OCI-LY7 (cell line): ENCODE results near the gene ZMPSTE24. TPM values are rescaled to one million over a fixed set of nuclear protein-coding genes. Genes with fewer than 3 reads are reported as not detected.

ENCODE experiments used
- BruUV-seq: library from RNA; stranded (reverse); fragments of 400-500 nt; replicated peaks from 2 replicates; lab custom pipeline; 2021; lab: Mats Ljungman, UMichigan
- CTCF ChIA-PET: fragments of 300-600 bp; sonication (Branson Sonifier 250); formaldehyde crosslinking; loops from one replicate; lab custom pipeline; 2022; ENCODE audit warnings: antibody characterized with exemption; ENCODE audit not compliant: unreplicated experiment; lab: Charles Lee
- POLR2A ChIA-PET: fragments of 300-600 bp; sonication (Branson Sonifier 250); formaldehyde crosslinking; loops from one replicate; lab custom pipeline; 2022; ENCODE audit warnings: antibody characterized with exemption; lab: Charles Lee
- DNase-seq: peaks from one replicate; pipeline ENCODE4 v3.0.0-alpha.2; 2015; ENCODE audit warnings: low spot score
- H2AFZ ChIP-seq: fragments of 200-600 bp; sonication (generic), shearing (Covaris generic); 2 replicates; pipeline ENCODE4 v1.6.1; 2014; ENCODE audit warnings: mild to moderate bottlenecking, antibody characterized with exemption, low read length, moderate library complexity
- H3K27ac ChIP-seq: fragments of 200-600 bp; sonication (generic); 2 replicates; pipeline ENCODE4 v1.5.1; 2014; ENCODE audit warnings: mixed run types, low read depth, mild to moderate bottlenecking, moderate library complexity, low read length, inconsistent platforms; ENCODE audit not compliant: poor library complexity, severe bottlenecking
- H3K36me3 ChIP-seq: fragments of 200-600 bp; sonication (generic); 2 replicates; pipeline ENCODE4 v1.6.1; 2014; ENCODE audit warnings: mild to moderate bottlenecking, antibody characterized with exemption, low read length, moderate library complexity, mixed read lengths; ENCODE audit not compliant: insufficient read depth
- H3K4me1 ChIP-seq: fragments of 200-600 bp; sonication (generic); 2 replicates; pipeline ENCODE4 v1.5.1; 2014; ENCODE audit warnings: mild to moderate bottlenecking, low read length; ENCODE audit not compliant: insufficient read depth, poor library complexity, severe bottlenecking
- H3K4me2 ChIP-seq: fragments of 200-600 bp; sonication (generic); 2 replicates; pipeline ENCODE4 v1.6.1; 2014; ENCODE audit warnings: mild to moderate bottlenecking, low read length
- H3K4me3 ChIP-seq: fragments of 200-600 bp; sonication (generic); 2 replicates; pipeline ENCODE4 v1.5.1; 2014; ENCODE audit warnings: mild to moderate bottlenecking, low read depth, low read length; ENCODE audit not compliant: poor library complexity, severe bottlenecking
- H3K79me2 ChIP-seq: fragments of 200-600 bp; sonication (generic); 2 replicates; pipeline ENCODE4 v1.6.1; 2016; ENCODE audit warnings: low read depth, mild to moderate bottlenecking, low read length, moderate library complexity, mixed read lengths; ENCODE audit not compliant: insufficient read depth
- H3K9me2 ChIP-seq: fragments of 200-600 bp; sonication (generic); 2 replicates; pipeline ENCODE4 v1.6.1; 2016; ENCODE audit warnings: mild to moderate bottlenecking, low read length, mixed read lengths; ENCODE audit not compliant: insufficient read depth
- H3K9me3 ChIP-seq: fragments of 200-600 bp; sonication (generic); 2 replicates; pipeline ENCODE4 v1.6.1; 2014; ENCODE audit warnings: mild to moderate bottlenecking, mixed run types, low read length, mixed read lengths
- H4K20me1 ChIP-seq: fragments of 200-600 bp; sonication (generic); 2 replicates; pipeline ENCODE4 v1.6.1; 2014; ENCODE audit warnings: mild to moderate bottlenecking, antibody characterized with exemption, low read length, moderate library complexity, mixed read lengths; ENCODE audit not compliant: insufficient read depth
- EZH2phosphoT487 ChIP-seq: fragments of 200-600 bp; sonication (generic); IDR thresholded peaks from 2 replicates; pipeline ENCODE4 v1.6.1; 2018; ENCODE audit warnings: low read depth, borderline replicate concordance, mild to moderate bottlenecking, mixed run types, antibody characterized with exemption, low read length, moderate library complexity, mixed read lengths
- intact Hi-C: fragments of 100-400 bp; cut with micrococcal nuclease; formaldehyde crosslinking; loops from one replicate; pipeline ENCODE4 v1.10.0; 2022; ENCODE audit not compliant: unreplicated experiment
- total RNA-seq, 2 experiments: library from RNA; depleted of rRNA in 1 of 2; stranded (reverse); fragments of >200 nt in 1 of 2; shearing (Covaris generic) in 1 of 2; gene quantifications; 2 replicates each; pipeline ENCODE4 v1.2.3, GENCODE V29; 2014 to 2022
- TF ChIP-seq, protein P1 (sequence below): fragments of 200-600 bp; sonication (generic); conservative IDR thresholded peaks from 2 replicates; pipeline ENCODE4 v1.5.1; 2014; ENCODE audit warnings: mild to moderate bottlenecking, antibody characterized with exemption, low read length, moderate library complexity, mixed read lengths

The ZMPSTE24 gene
- total RNA-seq, 2 experiments from 2014 or later = 15.8 to 24.3 TPM

DNA sequence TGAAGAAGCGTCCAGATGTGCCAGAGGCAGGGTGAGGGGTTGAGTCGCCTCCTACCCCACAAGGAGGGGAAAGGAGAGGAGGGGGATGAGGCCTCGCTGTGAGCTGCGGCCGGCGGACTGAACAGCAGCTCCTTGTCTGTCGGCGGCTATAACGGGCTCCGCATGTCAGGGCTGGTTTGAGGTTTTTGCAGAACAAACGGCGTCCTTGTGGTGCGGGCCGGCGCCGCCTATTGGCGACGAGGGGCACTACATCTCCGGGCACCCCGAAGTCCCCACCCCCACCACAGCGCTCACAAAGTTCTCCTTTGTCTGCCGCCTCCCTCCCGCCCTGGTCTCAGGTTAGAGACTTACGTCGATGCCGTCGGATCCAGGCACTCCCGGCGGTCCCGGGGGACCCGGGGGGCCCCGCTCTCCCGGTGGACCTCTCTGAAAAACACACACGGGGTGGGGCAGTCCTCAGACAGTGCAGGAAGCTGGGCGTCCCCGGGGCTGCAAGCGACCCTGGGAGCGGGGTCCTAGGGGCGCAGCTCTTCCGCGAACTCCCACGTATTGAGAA lies 57.3 kb downstream of the ZMPSTE24 start:
- POLR2A ChIA-PET = interaction anchor here (0.9 to 2.4 kb wide), 9 partner anchors 14 to 161 kb away, joined by 3 to 8 read pairs (median 4); partner anchors contain the start of gene ZFP69B

DNA sequence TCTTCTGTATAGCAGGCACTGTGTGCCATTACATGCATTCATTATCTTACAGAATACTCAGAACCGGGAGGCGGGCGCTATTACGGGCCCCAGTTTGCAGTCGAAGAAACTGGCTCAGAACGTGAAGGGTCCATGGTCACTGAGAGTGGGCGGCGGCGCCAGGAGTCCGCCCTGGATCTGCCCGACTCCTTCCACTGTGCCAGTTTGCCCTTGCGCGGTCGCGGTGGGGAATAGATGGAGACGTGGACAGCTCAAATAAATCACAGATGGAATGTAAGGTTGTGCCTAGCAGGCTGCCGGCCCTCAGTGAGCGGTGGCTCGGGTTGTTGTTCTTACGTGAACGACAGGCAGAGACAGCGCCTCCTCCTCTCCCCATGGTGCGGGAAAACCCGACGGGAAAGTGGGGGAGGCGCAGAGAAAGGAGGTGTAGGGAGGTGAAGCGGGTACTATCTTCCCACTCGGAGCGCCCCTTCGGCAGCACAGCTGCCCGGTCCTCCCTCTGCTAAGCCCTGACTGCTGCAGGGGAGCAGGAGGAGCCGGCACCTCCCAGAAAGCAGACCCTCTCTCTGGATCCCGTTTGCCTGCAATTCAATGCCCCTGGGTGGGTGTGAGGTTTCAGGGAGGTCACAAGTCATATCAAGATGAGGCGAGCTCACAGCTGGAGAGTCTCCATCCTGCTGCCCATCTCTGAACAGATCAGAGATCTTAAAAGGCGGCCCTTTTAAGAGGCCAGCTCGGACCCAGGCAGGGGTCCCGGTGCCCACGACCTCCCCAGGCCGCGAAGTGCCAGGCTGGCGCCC lies 58.0 kb downstream of the ZMPSTE24 start:
- Histone ChIP-seq H2AFZ (peak overlapping the region; percentile 87; the same call in 1 of the 2 replicates), H3K79me2 (no peaks in the 10 kb centered on the region), H3K9me2 (no peaks in the 10 kb centered on the region), H4K20me1 (no peaks in the 10 kb centered on the region), H3K4me3 (peak overlapping the region; percentile 56), H3K4me1 (peaks cover 53% of the 10 kb centered on the region), H3K27ac (no peak overlapping the region), H3K9me3 (no peaks in the 10 kb centered on the region), H3K36me3 (no peaks in the 10 kb centered on the region), H3K4me2 (peak overlapping the region; percentile 81)
- intact Hi-C loops = loop anchor here (2.0 kb wide), 3 partner anchors 23 to 163 kb away; no protein-coding TSS in a partner anchor
- no TSS peak for BruUV-seq
- TF ChIP-seq, protein P1, sequence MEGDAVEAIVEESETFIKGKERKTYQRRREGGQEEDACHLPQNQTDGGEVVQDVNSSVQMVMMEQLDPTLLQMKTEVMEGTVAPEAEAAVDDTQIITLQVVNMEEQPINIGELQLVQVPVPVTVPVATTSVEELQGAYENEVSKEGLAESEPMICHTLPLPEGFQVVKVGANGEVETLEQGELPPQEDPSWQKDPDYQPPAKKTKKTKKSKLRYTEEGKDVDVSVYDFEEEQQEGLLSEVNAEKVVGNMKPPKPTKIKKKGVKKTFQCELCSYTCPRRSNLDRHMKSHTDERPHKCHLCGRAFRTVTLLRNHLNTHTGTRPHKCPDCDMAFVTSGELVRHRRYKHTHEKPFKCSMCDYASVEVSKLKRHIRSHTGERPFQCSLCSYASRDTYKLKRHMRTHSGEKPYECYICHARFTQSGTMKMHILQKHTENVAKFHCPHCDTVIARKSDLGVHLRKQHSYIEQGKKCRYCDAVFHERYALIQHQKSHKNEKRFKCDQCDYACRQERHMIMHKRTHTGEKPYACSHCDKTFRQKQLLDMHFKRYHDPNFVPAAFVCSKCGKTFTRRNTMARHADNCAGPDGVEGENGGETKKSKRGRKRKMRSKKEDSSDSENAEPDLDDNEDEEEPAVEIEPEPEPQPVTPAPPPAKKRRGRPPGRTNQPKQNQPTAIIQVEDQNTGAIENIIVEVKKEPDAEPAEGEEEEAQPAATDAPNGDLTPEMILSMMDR = no peak
- no peak for TF ChIP-seq EZH2phosphoT487
- ChIA-PET POLR2A (interaction anchor here (0.6 to 2.4 kb wide), 10 partner anchors 15 to 1435 kb away, joined by 3 to 8 read pairs (median 3); partner anchors contain the start of gene ZFP69B), CTCF (interaction anchor here (0.6 to 3.0 kb wide), 6 partner anchors 22 to 172 kb away, joined by 3 to 10 read pairs (median 4); no protein-coding TSS in a partner anchor)
- peak; percentile 24 for DNase-seq

More for the DNA sequence above, 57.3 kb downstream of the ZMPSTE24 start:
- H3K4me3 ChIP-seq = peak overlapping the region; percentile 56
- H3K9me3 ChIP-seq = no peaks in the 10 kb centered on the region
- H3K27ac ChIP-seq = peak overlapping the region; percentile 44
- no TSS peak for BruUV-seq
- DNase-seq = peak; percentile 93
- intact Hi-C loops = loop anchor here (2.0 kb wide), 2 partner anchors 59 to 163 kb away; no protein-coding TSS in a partner anchor
- no peaks in the 10 kb centered on the region for H3K79me2 ChIP-seq
- CTCF ChIA-PET = interaction anchor here (0.7 to 3.0 kb wide), 9 partner anchors 20 to 171 kb away, joined by 3 to 10 read pairs (median 4); no protein-coding TSS in a partner anchor
- no peak for TF ChIP-seq EZH2phosphoT487
- TF ChIP-seq, protein P1 = peak; percentile 87
- H3K4me2 ChIP-seq = peak overlapping the region; percentile 81
- no peaks in the 10 kb centered on the region for H3K9me2 ChIP-seq
- H3K36me3 ChIP-seq = no peaks in the 10 kb centered on the region
- H2AFZ ChIP-seq = peak overlapping the region; percentile 87
- peaks cover 53% of the 10 kb centered on the region for H3K4me1 ChIP-seq
- H4K20me1 ChIP-seq = no peaks in the 10 kb centered on the region
